NCI-H1694 treated with DMSO at 0.1 percent for 48 hours (cell line): ENCODE results near the gene EPS8L2.
A peak's percentile ranks its signal among the peaks of the same experiment; 100 is the strongest.
"Not testable (repeated sequence)": the region's sequence is repeated elsewhere in the genome, so short reads cannot be mapped to it uniquely, and the experiment has no call there.

Experiments
- DNase-seq: peaks from one replicate; lab custom pipeline; 2025; lab: John Stamatoyannopoulos, UW

Gene EPS8L2

DNA sequence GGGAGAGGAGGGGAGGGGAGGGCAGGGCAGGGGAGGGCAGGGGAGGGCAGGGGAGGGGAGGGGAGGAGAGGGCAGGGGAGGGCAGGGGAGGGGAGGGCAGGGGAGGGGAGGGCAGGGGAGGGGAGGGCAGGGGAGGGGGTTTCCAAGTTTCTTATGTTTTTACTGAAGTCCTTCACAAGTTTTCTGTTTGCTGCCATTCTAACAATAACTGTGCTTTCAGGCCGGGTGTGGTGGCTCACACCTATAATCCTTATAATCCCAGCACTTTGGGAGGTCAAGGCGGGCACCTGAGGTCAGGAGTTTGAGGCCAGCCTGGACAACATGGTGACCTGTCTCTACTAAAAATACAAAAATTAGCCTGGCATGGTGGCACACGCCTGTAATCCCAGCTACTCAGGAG is 15.8 kb upstream of the EPS8L2 start:
- DNase-seq: not testable (repeated sequence)

DNA sequence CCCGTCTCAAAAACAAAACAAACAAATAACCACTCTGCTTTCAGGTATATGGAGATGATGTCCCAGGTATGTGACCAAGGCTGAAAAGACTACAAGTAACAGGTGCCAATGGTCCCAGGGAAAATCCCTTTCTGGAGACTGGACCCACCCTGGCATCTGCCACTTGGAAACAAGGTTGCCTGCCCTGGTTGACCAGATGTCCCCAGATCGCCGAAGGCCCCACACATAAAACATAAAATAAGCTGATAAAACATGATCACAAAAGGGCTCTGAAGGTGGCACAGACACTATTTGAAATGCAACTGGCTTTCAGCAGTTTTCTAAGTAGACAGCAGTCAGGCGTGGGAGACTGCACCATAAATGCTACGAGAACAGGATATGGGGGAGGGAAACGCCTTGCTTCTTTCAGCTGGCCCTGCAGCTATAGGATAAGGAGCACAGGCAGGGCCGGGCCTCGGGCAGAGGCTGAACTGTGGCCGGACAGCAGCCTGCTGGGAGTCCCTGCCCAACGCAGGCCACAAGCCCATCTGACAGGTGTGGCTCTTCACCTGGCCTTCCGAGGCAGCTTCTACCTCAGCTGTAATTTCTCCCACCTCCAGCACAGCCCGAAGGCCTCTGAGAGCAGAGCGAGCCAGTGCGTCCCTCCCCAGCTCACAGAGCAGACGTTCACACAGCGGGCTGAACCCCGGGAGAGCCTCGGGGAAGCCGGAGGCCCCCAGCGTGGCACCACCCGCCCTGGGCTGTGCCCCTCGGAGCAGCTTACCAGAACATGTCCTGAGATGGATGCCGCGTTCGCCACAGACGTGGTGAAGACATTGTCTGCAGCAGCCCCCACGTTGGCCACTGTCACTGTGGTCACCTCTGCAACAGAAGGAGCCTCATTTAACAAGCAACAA is 15.0 kb upstream of the EPS8L2 start:
- no peak for DNase-seq

DNA sequence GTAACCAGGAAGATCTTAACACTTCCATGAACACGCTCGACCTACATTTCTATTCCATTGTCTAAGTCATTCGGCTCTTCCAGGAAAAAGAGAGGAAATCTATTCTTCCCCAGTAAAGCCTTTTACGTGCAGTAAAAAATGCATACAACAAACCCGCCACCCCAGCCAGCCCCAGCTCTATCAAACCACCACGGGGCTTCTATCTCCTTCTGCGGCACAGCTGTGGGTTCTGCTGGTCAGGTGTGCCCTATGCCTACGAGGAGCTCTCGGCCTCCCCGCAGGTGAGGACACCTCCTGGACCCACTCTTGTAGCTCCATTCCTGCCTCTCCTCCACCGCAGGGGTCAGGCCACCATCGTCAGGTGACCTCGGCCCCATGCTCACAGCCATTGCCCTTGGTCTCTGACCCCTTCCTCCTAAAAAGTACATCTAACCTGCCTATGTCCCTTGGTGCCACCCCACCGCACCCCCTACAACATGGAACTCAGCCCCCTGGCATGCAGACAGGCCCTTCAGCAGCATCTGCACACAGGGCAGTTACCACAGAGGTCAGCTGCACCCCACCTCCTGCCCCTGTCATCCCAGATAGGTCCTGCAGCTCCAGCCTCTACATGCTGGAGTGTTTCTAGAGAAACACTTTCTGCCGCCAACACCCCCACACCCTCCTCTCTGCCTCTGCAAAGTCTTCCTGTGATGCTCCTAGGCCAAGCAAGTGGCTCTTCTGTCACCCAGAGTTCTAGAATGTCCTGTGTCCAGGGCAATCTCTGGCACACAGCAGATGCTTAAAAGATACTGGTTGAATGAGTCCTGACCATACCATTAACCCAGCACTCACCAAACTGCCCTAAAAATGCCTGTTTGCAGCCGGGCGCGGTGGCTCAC is 14.1 kb upstream of the EPS8L2 start:
- DNase-seq: no peak

DNA sequence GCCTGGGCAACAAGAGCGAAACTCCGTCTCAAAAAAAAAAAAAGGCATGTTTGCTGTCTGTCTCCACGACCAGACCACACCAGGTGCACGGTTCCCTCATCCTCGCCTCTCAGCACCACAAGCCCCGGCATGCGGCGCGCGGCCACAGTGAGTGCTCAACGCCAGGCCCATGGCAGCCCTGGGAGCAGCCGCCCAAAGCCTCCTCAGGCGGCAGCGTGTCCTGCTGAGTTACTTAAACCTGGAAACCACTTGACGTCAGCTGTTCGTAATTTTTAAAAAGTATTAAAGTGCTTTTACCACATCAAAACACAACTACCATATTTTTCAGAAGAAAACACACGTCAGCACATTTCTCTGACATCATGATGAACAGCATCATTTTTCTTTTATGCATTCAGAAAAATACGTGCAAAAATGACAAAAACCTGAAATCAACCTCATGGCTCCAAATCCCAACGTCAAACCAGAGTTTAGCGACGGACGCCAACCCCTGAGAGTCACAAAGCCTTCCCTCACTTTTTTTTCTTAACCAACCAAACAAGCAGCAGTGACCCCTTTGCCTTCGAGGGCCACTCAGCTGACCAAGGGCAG is 13.1 kb upstream of the EPS8L2 start:
- DNase-seq: no peak

DNA sequence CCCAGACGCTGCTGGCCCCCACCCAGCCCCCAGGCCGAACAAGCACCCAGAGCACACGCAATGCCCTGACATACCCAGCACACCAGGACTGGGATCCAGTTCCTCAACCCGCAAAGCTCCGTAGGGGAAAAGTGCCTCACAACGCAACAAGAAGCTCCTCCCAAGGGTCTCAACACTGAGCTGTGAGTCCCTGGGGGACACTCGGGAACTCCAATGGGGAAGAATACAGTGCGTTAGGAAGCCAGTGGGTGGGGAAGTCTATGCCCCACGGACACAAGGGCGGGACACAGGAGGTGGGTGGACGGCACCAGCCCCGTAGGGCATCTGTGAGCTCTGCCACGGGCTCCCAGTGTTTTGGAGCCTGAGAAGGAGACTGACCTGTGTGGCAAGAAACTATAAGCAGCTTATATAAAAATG is 12.6 kb upstream of the EPS8L2 start:
- no peak for DNase-seq

DNA sequence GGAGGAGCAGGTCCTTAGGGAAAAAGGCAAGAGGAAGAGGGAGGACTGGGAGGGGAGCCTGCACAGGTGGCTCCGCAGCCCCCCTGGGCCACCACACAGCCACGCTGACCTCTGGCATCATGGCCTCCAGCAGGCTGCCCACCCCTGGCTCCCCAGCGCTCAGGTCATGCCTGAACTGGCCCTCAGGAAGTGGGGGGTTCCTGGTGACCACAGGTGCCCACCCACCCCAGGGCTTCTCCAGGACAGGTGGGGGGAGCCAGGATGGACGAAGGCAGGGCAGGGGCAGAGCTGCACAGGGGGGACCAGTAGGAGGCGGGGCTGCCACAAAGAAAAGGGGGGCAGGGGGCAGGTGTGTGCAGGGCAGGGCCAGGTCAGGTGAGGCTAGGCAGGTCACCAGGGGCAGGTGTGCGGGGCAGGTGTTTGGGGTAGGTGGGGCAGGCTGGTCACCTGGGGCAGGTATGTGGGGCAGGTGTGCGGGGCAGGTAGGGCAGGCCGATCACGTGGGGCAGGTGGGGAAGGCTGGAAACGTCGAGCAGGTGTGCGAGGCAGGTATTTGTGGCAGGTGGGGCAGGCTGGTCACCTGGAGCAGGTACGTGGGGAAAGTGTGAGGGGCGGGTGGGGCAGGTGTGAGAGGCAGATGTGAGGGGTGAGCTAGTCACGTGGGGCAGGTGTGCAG is 12.0 kb upstream of the EPS8L2 start:
- DNase-seq: no peak

DNA sequence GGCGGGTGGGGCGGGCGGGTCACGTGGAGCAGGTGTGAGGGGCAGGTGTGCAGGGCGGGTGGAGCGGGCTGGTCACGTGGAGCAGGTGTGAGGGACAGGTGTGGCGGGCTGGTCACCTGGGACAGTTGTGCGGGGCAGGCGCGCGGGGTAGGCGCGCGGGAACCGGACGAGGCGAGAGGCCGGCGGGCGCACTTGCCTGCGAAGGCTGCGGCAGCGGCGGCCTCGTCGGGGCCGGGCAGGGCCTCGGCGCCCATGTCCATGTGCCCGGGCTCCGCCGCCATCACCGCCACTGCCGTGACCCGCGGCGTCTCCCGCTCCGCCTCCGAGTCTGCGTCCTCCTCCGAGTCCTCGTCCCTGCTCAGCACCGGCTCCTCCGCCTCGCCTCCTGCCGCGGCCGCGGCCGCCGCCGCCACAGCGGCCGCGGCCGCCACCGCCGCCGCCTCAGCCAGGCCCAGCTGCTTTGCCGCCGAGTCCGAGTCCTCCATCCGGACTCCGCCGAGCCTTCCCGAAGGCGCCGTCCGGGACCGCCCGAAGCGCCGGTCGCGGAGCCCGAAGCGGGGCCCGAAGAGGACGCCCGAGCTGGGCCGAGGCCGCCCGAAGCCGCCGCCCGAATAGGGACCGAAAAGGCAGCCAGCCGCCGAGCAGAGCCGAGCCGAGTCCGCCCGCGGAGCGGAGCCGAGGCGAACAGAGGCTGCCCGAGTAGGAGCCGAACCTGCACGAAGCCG is 11.3 kb upstream of the EPS8L2 start, which contains the start of gene DEAF1:
Gene DEAF1, minus strand, starts transcription at position 660 of the 725 bp plus-strand sequence. Its CDS starts 175 bp downstream, at position 485.
- peak; percentile 92 for DNase-seq

DNA sequence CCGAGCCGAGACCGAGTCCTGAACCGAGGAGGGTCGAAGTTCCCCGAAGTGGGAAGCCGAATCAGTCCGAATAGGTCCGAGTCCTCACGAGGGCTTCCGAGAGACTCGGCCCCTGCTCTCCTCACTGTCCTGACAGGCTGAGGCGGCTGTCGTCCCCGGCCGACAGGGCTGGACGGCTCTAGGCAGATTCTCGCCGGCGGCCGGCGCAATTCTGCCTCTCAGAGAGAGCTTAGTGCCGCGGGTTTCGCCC is 10.8 kb upstream of the EPS8L2 start:
- no peak for DNase-seq

DNA sequence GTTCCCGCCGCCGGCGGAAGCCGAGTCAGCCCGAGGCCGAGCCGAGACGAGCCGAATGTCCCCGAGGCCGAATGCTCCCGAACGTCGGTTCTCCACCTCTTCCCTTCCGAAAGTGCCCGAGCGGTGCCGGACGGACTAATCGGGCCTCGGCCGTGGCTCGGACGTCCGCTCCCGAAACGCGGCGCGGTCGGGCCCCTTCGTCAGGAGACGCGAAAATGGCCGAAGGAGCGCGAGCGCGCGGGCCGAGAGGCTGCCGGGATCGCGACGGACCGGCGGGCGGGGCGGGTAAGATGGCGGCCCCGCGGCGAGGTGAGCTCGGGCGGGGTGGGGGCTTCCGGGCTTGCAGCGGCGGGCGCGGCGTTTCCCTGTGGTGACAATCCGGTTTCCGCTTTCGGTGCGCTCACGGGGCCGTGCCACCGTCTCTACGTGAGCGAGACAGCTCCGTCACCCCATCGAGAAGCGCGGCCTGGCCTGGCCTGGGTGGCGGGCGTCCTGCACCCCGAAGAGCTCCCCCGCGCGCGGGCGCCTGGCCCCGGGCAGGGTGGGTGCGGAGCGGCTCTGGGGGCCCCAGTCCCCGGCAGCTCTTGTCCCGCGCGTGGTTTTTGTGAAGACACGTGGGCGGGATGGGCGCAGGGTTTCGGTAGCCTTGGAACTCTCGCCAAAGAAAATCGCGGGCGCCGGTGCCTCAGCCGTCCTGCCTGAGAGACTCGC is 10.3 kb upstream of the EPS8L2 start, which contains the start of gene TMEM80:
Gene TMEM80, plus strand, starts transcription at position 279 of the 711 bp plus-strand sequence. Its CDS starts 12 bp downstream, at position 291.
- peak; percentile 90 for DNase-seq

DNA sequence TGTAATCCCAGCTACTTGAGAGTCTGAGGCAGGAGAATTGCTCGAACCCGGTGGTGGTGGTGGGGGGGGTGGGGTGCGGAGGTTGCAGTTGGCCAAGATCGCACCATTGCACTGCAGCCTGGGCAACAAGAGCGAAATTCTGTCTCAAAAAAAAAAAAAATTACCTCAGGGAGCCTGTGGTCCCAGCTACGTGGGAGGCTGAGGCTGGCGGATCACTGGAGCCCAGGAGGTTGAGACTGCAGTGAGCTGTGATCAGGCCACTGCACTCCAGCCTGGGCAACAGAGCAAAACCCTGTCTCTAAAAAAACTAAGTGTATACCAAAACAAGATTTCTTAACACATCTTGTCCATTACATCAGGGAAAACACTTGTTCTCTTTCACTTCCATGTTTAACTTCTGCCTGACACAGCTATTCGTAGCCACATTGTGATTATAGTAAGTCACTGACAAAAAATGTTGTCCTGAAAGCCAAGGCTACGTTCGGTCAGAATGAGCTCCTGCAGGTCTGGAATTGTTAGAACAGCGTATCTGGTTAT is 9.0 kb upstream of the EPS8L2 start:
- DNase-seq: no peak

DNA sequence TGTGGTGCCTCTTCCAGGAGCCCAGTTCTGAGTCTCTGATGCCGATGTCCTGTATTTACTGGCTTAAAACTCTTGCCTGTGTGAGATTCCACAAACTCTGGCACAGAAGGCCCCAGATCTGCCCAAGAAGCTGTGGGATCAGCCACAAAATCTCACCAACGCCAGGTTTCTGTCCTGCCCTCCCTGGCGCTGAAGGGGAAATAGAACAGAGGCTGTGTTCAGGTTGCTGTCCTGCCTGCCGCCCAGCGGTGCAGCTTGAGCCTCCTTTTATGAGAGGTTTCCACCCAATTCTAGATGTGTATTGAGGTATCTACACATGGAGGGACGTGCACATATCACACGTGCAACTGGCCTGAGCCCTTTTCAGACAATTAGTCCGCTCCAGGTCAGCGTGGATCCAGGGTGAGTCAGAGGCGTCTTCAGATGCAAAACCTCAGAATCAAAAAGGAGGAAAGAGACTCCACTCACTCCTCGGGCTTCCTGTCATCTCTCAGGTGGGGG is 8.2 kb upstream of the EPS8L2 start:
- DNase-seq: no peak

DNA sequence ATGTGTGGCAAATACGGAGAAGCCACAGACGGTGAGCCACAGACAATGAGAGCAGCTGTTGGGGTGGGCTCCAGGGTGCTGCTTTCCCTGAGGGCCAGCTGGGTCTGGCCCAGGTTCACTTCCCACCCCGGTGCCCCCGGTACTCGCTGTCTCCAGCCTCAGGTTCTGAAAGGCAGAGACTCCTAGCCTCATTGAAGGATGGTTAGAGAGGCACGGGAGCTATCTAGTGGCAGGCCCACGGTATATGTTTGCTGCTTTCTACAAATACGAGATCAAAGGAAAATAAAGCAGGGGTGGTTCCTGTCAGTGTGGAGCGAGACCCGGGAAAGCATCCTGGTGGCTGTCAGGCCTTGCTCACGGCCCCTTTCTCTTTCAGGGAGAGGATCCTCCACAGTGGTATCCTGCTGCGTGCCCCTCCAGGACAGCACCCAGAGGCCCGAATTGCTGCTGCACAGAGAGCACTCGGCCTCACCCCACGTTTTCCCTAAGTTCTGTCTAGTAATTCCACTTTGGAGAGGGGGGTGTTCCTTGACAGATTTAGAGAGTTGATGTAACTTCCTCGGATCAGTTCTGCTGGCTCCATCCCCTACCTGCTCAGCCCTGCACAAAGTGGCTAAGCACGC is 7.4 kb upstream of the EPS8L2 start:
- no peak for DNase-seq

DNA sequence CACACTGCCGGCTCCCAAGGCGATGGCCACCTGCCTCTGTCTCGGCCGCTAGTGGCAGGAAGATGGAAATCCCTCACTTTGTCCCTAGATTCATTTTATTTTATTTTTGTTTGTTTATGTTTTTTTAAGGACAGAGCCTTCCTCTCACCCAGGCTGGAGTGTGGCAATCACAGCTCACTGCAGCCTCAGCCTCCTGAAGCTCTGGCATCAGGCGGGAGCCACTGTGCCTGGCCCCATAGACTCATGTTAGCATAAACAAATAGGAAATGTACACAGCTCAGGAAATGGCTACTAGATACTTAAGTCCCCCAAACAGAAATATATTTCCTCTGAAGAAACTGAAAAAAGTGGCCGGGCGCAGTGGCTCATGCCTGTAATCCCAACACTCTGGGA is 6.9 kb upstream of the EPS8L2 start:
- no peak for DNase-seq

DNA sequence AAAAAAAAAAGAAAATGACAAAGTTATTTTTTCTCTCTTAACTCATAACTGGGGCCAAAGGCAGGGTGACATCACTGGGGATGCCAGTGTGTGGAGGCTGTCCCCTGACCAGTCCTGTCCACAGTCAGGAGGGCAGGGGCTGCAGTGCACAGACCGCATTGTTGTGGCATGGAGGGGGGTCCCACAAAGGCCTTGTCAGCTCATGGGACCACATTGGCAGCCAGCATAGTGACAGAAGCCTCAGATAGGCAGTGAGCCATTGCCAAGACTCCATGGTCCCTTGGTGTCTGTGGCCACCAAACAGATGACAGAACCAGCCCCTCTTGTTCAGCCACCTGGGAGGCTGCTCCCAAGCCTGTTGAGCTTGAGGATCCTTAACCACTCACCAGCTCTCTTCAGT is 6.3 kb upstream of the EPS8L2 start:
- DNase-seq: no peak

DNA sequence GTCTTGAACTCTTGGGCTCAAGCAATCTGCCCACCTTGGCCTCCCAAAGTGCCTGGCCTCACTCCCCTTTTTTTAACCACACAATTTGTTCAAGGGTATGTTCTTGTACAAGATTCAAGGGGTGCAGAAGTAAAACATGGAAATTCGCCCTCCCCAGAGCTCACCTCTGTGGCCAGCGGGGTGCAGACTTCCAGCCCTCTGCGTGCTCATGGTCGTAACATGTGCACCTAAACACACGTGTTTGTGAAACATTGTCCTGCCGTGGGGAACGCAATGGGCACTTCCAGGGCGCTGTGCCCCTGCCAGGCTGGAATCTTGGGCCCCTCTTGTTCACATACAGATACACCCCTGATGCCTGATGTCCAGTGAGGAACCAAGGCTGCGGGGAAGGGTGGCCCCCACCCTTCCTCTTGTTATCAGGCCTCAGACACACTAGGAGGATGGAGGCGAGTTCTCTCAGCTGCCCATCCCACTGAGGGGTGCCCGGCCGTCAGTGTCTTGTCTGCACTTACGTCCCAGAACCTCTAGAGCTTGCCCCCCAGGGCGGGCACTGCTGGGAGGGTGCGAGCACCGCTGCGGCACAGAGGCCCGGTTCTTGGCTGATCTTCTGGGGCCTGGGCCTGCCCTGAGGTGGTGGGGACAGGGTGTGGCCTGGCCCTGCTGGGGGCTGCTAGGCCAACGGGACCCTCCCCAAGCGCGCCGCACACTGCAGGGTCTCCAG is 4.1 kb upstream of the EPS8L2 start:
- no peak for DNase-seq

DNA sequence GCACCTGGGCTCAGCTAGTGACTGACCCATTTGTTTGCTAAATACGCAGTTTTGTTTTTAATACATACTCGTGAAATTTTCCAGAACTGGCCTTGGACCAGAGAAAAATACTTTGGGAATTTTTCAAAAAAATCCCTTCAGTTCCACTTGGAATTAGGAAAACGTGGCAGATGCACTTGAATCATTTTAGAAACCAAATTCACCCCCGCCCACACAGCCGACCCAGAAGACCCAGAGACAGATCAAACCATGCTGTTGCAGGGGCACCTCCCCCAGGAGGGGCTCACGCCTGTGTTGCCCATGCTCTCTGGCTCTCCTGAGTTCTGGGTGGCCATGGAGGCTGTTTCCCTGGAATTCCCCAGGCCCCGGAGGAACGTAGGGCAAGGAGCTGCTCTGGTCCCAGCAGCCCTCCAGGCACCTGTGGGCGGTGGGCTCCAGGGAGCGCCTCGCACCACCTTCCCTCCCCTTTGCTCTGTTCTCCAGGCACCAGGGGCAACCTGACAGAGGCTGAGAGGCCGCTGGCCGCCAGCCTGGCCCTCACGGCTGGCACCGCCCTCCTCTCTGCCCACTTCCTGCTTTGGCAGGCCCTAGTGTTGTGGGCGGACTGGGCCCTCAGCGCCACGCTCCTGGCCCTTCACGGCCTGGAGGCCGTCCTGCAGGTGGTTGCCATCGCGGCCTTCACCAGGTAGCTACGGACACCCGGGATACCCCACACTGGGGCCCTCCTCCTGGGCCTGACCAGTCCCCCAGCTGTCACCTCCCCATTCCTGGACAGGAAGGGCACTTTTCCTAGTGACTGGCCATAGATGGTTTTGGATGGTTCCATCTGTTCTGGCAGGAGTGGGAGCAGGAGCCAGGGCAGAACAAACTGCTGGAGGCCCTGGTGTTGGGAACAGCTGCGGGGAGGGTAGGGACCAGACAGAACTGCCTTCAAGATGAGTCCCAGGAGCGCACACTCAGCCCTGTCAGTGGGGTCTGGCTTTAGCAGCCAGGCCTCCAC is 3.3 kb upstream of the EPS8L2 start:
- no peak for DNase-seq

DNA sequence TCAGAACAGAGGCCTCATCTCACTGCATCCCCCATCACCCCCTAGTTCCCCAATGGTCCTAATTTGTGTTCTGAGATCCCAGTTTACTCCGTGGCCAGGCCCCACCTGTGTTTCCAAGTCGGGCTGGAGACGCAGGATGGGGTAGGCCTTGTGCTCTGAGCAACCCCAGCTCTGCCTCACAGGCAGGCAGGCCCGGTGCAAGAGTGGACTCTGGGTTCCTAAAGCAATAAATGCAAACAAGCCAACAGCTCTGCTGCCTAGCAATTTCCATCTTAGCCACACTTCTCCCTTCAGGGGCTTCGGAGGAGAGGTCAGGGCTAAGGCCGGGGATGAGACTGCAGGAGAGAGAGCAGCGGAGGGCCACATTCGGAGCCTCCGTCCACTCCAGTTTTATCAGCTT is 2.5 kb upstream of the EPS8L2 start:
- DNase-seq: no peak

DNA sequence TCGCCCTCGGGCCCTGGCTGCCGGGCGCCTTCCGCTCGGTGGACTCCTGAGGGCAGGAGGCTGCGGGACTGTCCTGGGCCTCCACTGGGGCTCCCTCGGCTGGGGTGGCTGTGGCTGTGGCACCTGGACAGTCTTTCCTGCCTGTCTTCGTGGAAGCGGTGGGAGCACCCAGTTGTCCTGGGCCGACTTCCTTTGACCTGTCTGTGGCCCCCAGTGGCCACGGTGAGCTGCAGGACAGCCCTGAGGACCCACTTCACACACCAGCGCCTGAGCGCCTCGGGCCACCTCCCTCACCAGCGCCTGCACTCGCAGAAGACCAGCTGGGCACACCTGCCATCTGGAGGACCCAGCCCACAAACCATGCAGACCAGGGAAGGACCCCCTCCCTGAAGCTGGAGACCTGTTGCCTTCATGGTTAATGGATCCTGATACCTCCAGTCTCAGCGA is 1.8 kb upstream of the EPS8L2 start:
- no peak for DNase-seq
